Measurements from ENCODE around the gene PRKG2. TPM values are rescaled to one million over a fixed set of nuclear protein-coding genes. Genes with fewer than 3 reads are reported as not detected.

PRKG2 gene
- total RNA-seq, 6 donors from 2014 or later: 2.1 to 8.9 (median 6.2) TPM

- ATAC-seq (ENCODE audit: low FRiP score in 2 of 2) (no peak), DNase-seq (no peak)
- Histone ChIP-seq H3K4me3 (no peak overlapping the region), H3K27ac (peak overlapping the region in 1 of 4 donors; percentile 24), H3K27me3 (no peaks in the 10 kb centered on the region), H3K4me1 (no peaks in the 10 kb centered on the region), H3K36me3 (no peaks in the 10 kb centered on the region), H3K9me3 (no peaks in the 10 kb centered on the region)
- TF ChIP-seq POLR2A (IDR thresholded peaks at IDR 0.05) (no peak), CTCF (IDR thresholded peaks at IDR 0.05) (no peak), POLR2AphosphoS5 (IDR thresholded peaks at IDR 0.05) (no peak), EP300 (IDR thresholded peaks at IDR 0.05) (no peak)
- 43 to 45% methylated on average over 1 of the region's 1 CpG for WGBS, 2 donors
These were observed 42.0 kb upstream of the PRKG2 start for GRCh38 chr4:81257021-81257420.

- H3K9me3 ChIP-seq: no peaks in the 10 kb centered on the region
- peak overlapping the region in 2 of 4 donors; percentile 12 to 24 for H3K27ac ChIP-seq
- peak in 1 of 2 donors; percentile 66 for ATAC-seq (ENCODE audit: low FRiP score in 2 of 2)
- no peaks in the 10 kb centered on the region for H3K36me3 ChIP-seq
- 58% methylated on average over 8 of the region's 8 CpGs for WGBS, 2 donors
- H3K4me3 ChIP-seq: no peak overlapping the region
- no peaks in the 10 kb centered on the region for H3K4me1 ChIP-seq
- TF ChIP-seq CTCF (IDR thresholded peaks at IDR 0.05) (no peak), POLR2AphosphoS5 (IDR thresholded peaks at IDR 0.05) (no peak), EP300 (IDR thresholded peaks at IDR 0.05) (no peak), POLR2A (IDR thresholded peaks at IDR 0.05) (no peak)
- DNase-seq: no peak
- H3K27me3 ChIP-seq: no peaks in the 10 kb centered on the region
These were observed 41.3 kb upstream of the PRKG2 start for GRCh38 chr4:81256059-81256970.

- Histone ChIP-seq H3K27me3 (no peaks in the 10 kb centered on the region), H3K27ac (no peak overlapping the region), H3K4me3 (no peak overlapping the region), H3K36me3 (no peaks in the 10 kb centered on the region), H3K9me3 (no peaks in the 10 kb centered on the region), H3K4me1 (no peaks in the 10 kb centered on the region)
- no peak for DNase-seq
- 80 to 84% methylated on average over 1 of the region's 1 CpG for WGBS, 2 donors
- ATAC-seq (ENCODE audit: low FRiP score in 2 of 2): no peak
- TF ChIP-seq EP300 (IDR thresholded peaks at IDR 0.05) (no peak), CTCF (IDR thresholded peaks at IDR 0.05) (no peak), POLR2AphosphoS5 (IDR thresholded peaks at IDR 0.05) (no peak), POLR2A (IDR thresholded peaks at IDR 0.05) (no peak)
These were observed 40.5 kb upstream of the PRKG2 start for GRCh38 chr4:81255524-81255923.

GRCh38 chr4:81250430-81250829 is 35.4 kb upstream of the PRKG2 start:
- WGBS, 2 donors: 74 to 90% methylated on average over 1 of the region's 1 CpG

More at GRCh38 chr4:81250430-81250829, 35.4 kb upstream of the PRKG2 start:
- ATAC-seq (ENCODE audit: low FRiP score in 2 of 2) (no peak), DNase-seq (no peak)
- Histone ChIP-seq H3K36me3 (no peaks in the 10 kb centered on the region), H3K4me3 (no peak overlapping the region), H3K27ac (no peak overlapping the region), H3K4me1 (no peaks in the 10 kb centered on the region), H3K9me3 (no peaks in the 10 kb centered on the region), H3K27me3 (no peaks in the 10 kb centered on the region)
- no peak for TF ChIP-seq EP300 (IDR thresholded peaks at IDR 0.05)
- TF ChIP-seq CTCF (IDR thresholded peaks at IDR 0.05): no peak
- no peak for TF ChIP-seq POLR2A (IDR thresholded peaks at IDR 0.05)
- no peak for TF ChIP-seq POLR2AphosphoS5 (IDR thresholded peaks at IDR 0.05)
